GM19397 (cell line): ENCODE data around the gene KIAA0513.
"Not testable (repeated sequence)": the region's sequence is repeated elsewhere in the genome, so short reads cannot be mapped to it uniquely, and the experiment has no call there.

Experiments used
- ATAC-seq: cut with Tn5 transposase; IDR thresholded peaks from one replicate; pipeline ENCODE4 v1.9.1; 2021; ENCODE audit warnings: mild to moderate bottlenecking, moderate library complexity; ENCODE audit not compliant: unreplicated experiment

Gene KIAA0513

DNA sequence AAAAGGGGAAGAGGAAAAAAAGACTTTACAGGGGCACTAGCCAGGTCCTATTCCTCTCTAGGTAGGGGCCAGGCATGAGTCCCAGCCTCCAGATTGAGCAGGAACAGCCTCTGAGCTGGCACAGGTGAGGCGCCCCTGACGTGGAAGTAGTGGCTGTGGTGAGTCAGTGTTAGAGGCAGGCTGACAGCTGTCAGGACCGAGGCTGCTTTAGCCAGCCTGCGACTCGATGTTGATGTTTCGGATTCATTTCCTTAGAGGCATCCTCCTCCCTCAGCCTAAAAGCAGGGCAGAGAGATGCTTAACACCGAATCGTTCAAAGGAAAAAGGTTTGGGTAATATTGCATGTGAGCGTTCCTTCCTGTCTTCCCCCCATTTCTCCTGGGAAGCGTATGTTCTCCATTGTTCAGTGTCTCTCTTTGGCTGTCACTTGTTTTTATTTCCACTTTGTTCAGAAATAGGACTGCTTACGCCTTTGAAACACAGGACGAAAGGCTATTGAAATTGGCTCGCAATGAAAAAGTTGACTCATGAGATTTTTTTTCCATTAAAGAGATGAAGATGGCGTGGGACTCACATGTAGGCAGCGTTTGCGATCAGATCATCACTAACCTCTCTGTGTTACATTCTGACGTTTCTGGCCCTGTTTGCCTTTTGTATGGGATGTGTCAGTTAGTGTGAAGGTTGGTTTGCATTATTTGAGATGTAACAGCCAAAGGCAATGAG lies 1.3 kb downstream of the KIAA0513 start:
- no peak for ATAC-seq

- no peak for ATAC-seq
These were observed 1.8 kb downstream of the KIAA0513 start for GRCh38 chr16:85029408-85029784.

GRCh38 chr16:85029981-85030401 lies 2.4 kb downstream of the KIAA0513 start:
- ATAC-seq: no peak

DNA sequence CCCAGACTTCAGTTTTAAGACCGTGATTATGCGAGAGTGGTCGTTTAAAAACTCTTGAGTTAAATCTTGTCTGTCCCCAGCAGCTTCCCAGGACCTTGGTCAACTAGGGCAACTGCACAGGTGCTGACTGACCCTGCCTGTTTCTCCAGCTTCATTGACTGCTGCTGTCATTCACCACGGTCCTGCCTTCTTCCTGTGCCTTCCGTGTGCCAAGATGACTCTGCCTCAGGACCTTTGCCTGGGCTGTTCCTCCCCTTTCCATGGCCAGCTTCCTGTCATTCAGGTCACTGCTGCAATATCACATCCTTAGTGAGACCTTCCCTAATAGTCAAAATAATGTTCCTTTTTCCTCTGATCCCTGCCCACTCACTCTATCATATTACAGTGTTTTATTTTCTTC lies 3.9 kb downstream of the KIAA0513 start:
- no peak for ATAC-seq

DNA sequence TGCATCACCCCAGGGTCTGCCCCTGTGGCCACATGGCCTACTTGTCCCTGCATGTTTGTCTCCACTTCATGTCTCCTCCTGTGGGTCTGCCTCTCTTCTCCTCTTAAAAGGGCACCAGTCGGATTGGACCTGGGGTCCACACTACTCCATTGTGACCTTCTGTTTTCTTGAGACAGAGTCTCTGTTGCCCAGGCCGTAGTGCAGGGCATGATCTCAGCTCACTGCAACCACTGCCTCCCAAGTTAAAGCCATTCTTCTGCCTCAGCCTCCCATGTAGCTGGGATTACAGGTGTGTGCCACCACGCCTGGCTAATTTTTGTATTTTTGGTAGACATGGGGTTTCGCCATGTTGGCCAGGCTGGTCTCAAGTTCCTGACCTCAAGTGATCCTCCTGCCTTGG lies 4.6 kb downstream of the KIAA0513 start:
- ATAC-seq: not testable (repeated sequence)

DNA sequence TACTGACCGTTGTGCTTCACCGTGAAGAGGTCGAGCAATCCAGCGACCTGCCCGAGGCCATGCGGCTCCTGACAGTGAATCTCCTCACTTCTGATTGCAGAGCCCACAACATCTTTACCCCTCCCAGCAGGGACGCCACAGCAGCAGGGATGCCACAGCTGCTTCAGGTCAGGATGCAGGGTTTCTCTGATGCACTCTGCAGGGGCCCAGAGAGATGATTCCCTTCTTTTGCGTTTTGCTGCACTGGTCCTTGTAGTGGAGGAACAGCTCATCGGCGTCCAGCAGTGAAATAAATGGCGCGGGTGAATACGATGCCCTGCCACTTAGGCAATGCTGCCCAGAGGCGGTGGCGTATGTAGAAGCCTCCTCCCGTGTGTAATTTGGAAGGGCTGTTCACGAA lies 5.6 kb downstream of the KIAA0513 start:
- no peak for ATAC-seq

DNA sequence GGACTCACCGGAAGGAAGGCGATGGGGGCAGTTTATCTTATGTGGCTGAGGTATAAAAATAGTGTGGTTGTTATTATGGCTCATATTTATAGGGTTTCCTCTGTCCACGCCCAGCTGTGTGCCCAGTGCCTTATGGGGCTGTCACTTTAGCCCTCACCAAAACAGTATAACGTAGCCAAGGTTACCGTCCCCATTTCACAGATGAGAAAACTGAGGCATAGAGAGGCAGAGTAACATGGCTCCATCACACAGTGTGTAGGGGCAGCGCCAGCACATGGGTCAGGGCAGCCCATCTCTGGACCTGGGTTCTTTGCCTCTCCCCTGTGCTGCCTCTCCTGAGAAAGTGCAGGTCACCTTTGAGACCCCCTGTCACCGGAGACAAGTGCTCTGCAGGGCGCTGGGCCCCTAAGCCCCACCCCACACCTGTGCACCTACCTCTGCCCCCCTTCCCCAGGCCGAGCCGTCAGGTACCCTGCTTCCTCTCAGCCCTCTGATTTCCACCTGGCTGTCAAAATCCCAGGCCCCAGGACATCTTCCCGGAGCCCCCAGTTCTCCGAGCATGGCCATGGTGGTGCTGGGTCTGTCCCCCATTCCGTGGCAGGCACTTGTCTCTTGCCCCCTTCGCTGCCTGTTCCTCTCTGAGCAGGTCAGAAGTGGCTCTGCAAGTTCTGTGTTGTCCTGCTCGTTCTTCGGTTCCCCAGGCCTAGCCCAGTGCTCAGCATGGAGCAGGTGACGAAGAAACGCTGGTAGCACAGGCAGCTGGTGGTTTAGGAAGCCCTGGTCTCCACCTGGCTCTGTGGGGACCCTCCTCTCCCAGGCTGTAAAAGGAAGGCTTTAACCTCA lies 7.2 kb downstream of the KIAA0513 start:
- ATAC-seq: no peak

GRCh38 chr16:85036236-85037049 lies 8.8 kb downstream of the KIAA0513 start:
- no peak for ATAC-seq

DNA sequence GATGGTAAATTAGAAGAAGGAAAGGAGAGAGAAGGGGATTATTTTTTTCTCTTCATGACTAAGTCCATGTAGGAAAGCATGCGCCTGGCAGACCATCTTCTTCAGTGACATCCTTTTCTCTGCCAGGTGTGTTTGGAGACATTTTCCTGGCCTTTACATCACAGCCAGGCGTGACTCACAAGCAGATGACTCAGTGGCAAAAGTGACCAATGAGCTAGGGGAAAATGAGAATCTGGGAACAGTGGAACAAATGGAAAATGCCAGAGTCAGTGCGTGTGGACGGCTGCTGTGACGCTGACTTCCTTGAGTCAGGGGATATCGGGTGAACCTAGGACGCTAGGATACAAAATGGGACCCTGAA lies 9.4 kb downstream of the KIAA0513 start:
- ATAC-seq: no peak

- ATAC-seq: no peak
These were observed 10.1 kb downstream of the KIAA0513 start for GRCh38 chr16:85037721-85038120.

- no peak for ATAC-seq
These were observed 13.1 kb downstream of the KIAA0513 start for GRCh38 chr16:85040685-85041084.

- no peak for ATAC-seq
These were observed 13.9 kb downstream of the KIAA0513 start for GRCh38 chr16:85041219-85042166.

DNA sequence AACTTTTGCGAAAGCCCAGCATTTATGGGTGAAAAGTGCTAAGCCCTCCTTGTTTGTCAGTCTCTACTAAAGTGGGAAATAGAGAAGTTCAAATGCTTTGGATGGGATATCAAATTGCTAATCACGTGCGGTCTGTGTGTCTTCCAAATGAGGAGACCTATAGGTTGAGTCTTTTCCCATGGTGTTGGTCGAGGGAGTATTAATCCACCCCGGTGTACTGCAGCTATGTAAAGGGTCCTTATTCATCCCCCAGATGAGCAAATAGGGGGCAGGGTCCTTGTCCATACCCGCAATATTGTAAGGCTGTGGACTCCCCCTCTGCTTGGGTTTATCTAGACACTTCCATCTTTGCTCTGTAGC lies 14.6 kb downstream of the KIAA0513 start:
- ATAC-seq: no peak

DNA sequence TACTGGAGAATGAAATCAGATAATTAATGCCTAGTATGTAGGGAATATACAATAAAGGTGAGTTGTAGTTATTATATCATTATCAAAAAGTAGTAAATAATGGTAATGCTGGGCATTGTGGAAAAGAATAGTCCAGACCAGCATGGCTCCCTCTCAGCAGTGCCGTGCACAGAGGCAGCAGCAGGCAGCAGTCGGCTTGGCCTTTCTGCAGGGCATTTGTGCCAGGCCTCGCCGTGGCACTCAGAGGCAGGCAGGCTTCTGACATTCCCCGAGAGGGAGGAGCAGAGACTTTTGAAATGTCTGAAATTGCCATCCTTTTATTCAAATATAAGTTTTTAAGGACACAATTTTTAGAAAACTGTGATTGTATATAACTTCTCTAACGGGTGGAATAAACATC lies 15.0 kb downstream of the KIAA0513 start:
- ATAC-seq: no peak

DNA sequence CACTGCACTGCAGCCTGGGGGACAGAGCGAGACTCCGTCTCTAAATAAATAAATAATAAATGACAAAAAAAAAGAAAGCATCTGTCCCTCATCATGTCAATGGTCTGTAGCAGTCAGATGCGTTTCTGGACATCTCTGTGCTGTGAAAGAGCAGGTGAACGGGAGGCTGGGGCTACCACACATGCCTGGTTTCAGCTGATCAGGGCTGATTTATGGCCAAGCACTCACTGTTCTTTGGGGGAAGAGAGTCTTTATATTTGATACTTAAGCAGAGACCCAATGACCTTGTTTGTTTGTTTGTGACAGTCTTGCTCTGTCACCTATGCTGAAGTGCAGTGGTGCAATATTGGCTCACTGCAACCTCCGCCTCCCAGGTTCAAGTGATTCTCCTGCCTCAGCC lies 17.5 kb downstream of the KIAA0513 start:
- no peak for ATAC-seq

GRCh38 chr16:85045641-85046471 lies 18.3 kb downstream of the KIAA0513 start:
- ATAC-seq: no peak

GRCh38 chr16:85046472-85046916 lies 18.9 kb downstream of the KIAA0513 start:
- no peak for ATAC-seq

GRCh38 chr16:85046931-85047866 lies 19.6 kb downstream of the KIAA0513 start:
- ATAC-seq: no peak
